Esophagus muscularis mucosa (tissue), 4 donors: ENCODE measurements around the gene POLE.

Experiments used
- CTCF ChIP-seq, 3 experiments: fragments of 200-600 bp in 2 of 3; fragments of 450-650 bp in 1 of 3; sonication (generic) in 2 of 3; IDR thresholded peaks; one replicate each; pipeline ENCODE4 v1.5.1; 2017 to 2019; ENCODE audit warnings: antibody characterized with exemption in 3 of 3, mild to moderate bottlenecking in 2 of 3, moderate library complexity in 1 of 3
- EP300 ChIP-seq: sonication (generic); formaldehyde crosslinking; IDR thresholded peaks from one replicate; pipeline ENCODE4 v1.6.1; 2017; ENCODE audit warnings: antibody characterized with exemption
- POLR2A ChIP-seq: fragments of 450-650 bp; IDR thresholded peaks from one replicate; pipeline ENCODE4 v1.6.1; 2017; ENCODE audit warnings: antibody characterized with exemption, moderate library complexity, mild to moderate bottlenecking, low read depth
- POLR2AphosphoS5 ChIP-seq, 2 donors: sonication (generic); formaldehyde crosslinking; IDR thresholded peaks; one replicate each; pipeline ENCODE4 v1.6.1; 2017; ENCODE audit warnings: antibody characterized with exemption in 2 of 2

GRCh38 chr12:132593071-132593470 lies 94.1 kb downstream of the POLE start:
- TF ChIP-seq CTCF (IDR thresholded peaks at IDR 0.05) (no peak), POLR2A (no peak), EP300 (no peak), POLR2AphosphoS5 (IDR thresholded peaks at IDR 0.05) (no peak)
